Esophagus muscularis mucosa (tissue), 4 donors: ENCODE results near the gene SERINC2. TPM values are rescaled to one million over a fixed set of nuclear protein-coding genes. Genes with fewer than 3 reads are reported as not detected.

Experiments used
- DNase-seq: peaks from one replicate; pipeline ENCODE4 v3.0.0-alpha.2; 2017; ENCODE audit errors: extremely low spot score
- H3K27ac ChIP-seq, 4 donors: fragments of 200-600 bp; sonication (generic); replicated peaks in 1 of 4; 1 replicate in 3 of 4; 2 replicates in 1 of 4; pipeline ENCODE4 v1.5.1; 2016 to 2019; ENCODE audit warnings: mild to moderate bottlenecking in 1 of 4
- H3K27me3 ChIP-seq, 4 donors: fragments of 200-600 bp; sonication (generic); one replicate each; pipeline versions ENCODE4 v1.5.1 to v1.6.0; 2016 to 2019
- H3K36me3 ChIP-seq, 4 donors: fragments of 200-600 bp; sonication (generic); one replicate each; pipeline ENCODE4 v1.5.1; 2016 to 2019
- H3K4me1 ChIP-seq, 4 donors: fragments of 200-600 bp; sonication (generic); one replicate each; pipeline ENCODE4 v1.5.1; 2016 to 2019
- H3K4me3 ChIP-seq, 4 donors: fragments of 200-600 bp; sonication (generic); 1 replicate in 2 of 4; 2 replicates in 2 of 4; pipeline ENCODE4 v1.5.1; 2016 to 2019; ENCODE audit warnings: mild to moderate bottlenecking in 4 of 4, moderate library complexity in 1 of 4
- H3K9me3 ChIP-seq, 4 donors: fragments of 200-600 bp; sonication (generic); 1 replicate in 3 of 4; 2 replicates in 1 of 4; pipeline ENCODE4 v1.5.1; 2016 to 2019
- CTCF ChIP-seq, 3 experiments: fragments of 200-600 bp in 2 of 3; fragments of 450-650 bp in 1 of 3; sonication (generic) in 2 of 3; IDR thresholded peaks; one replicate each; pipeline ENCODE4 v1.5.1; 2017 to 2019; ENCODE audit warnings: antibody characterized with exemption in 3 of 3, mild to moderate bottlenecking in 2 of 3, moderate library complexity in 1 of 3
- EP300 ChIP-seq: sonication (generic); formaldehyde crosslinking; IDR thresholded peaks from one replicate; pipeline ENCODE4 v1.6.1; 2017; ENCODE audit warnings: antibody characterized with exemption
- POLR2A ChIP-seq: fragments of 450-650 bp; IDR thresholded peaks from one replicate; pipeline ENCODE4 v1.6.1; 2017; ENCODE audit warnings: antibody characterized with exemption, moderate library complexity, mild to moderate bottlenecking, low read depth
- POLR2AphosphoS5 ChIP-seq, 2 donors: sonication (generic); formaldehyde crosslinking; IDR thresholded peaks; one replicate each; pipeline ENCODE4 v1.6.1; 2017; ENCODE audit warnings: antibody characterized with exemption in 2 of 2
- WGBS: methylation state at CpG from one replicate; pipeline ENCODE4 v1.1.5; 2018; 5-methylcytosine and 5-hydroxymethylcytosine counted together
- intact Hi-C: fragments of 100-400 bp; cut with DNase I; formaldehyde crosslinking; loops from one replicate; pipeline ENCODE4 v1.15.1; 2023
- total RNA-seq, 4 donors: library from RNA; depleted of rRNA; stranded (reverse); fragments of >200 nt; gene quantifications; one replicate each; pipeline versions ENCODE4 v1.1.0 to v1.2.1, GENCODE V29; 2016

SERINC2 gene
- total RNA-seq, 4 donors from 2014 or later, result 1.7 to 4.0 (median 2.8) TPM

- TF ChIP-seq POLR2AphosphoS5 (IDR thresholded peaks at IDR 0.05), result no peak
- TF ChIP-seq EP300, result no peak
- no peak for TF ChIP-seq CTCF (IDR thresholded peaks at IDR 0.05)
- TF ChIP-seq POLR2A, result no peak
- Histone ChIP-seq H3K36me3 (no peaks in the 10 kb centered on the region), H3K4me1 (no peaks in the 10 kb centered on the region), H3K27ac (no peak overlapping the region), H3K27me3 (no peaks in the 10 kb centered on the region), H3K9me3 (peaks cover 0 to 9% (median 0%) of the 10 kb centered on the region in 4 donors), H3K4me3 (no peak overlapping the region)
- 88% methylated on average over 10 of the region's 10 CpGs for WGBS
- no peak for DNase-seq
- intact Hi-C loops, result no loop called here
Observed at GRCh38 chr1:31441970-31442647, 29.1 kb downstream of the SERINC2 start.

GRCh38 chr1:31442648-31442994, 29.6 kb downstream of the SERINC2 start:
- no peak overlapping the region for H3K4me3 ChIP-seq
- 81% methylated on average over 4 of the region's 4 CpGs for WGBS

GRCh38 chr1:31443673-31444072, 30.7 kb downstream of the SERINC2 start:
- WGBS, result 94% methylated on average over 1 of the region's 1 CpG
- Histone ChIP-seq H3K4me3 (no peak overlapping the region), H3K4me1 (no peaks in the 10 kb centered on the region), H3K27me3 (no peaks in the 10 kb centered on the region), H3K36me3 (no peaks in the 10 kb centered on the region), H3K9me3 (peaks cover 0 to 9% (median 0%) of the 10 kb centered on the region in 4 donors), H3K27ac (no peak overlapping the region)
- DNase-seq, result no peak
- TF ChIP-seq EP300 (no peak), POLR2AphosphoS5 (IDR thresholded peaks at IDR 0.05) (no peak), CTCF (IDR thresholded peaks at IDR 0.05) (no peak), POLR2A (no peak)
- intact Hi-C loops, result no loop called here

More at GRCh38 chr1:31442648-31442994, 29.6 kb downstream of the SERINC2 start:
- no peak for TF ChIP-seq POLR2A
- no peak for TF ChIP-seq POLR2AphosphoS5 (IDR thresholded peaks at IDR 0.05)
- no peak for TF ChIP-seq CTCF (IDR thresholded peaks at IDR 0.05)
- TF ChIP-seq EP300, result no peak
- H3K9me3 ChIP-seq, result peaks cover 0 to 9% (median 0%) of the 10 kb centered on the region in 4 donors
- DNase-seq, result no peak
- H3K27me3 ChIP-seq, result no peaks in the 10 kb centered on the region
- intact Hi-C loops, result no loop called here
- H3K4me1 ChIP-seq, result no peaks in the 10 kb centered on the region
- no peak overlapping the region for H3K27ac ChIP-seq
- no peaks in the 10 kb centered on the region for H3K36me3 ChIP-seq

- Histone ChIP-seq H3K27ac (no peak overlapping the region), H3K9me3 (peaks cover 0 to 9% (median 0%) of the 10 kb centered on the region in 4 donors), H3K4me3 (no peak overlapping the region), H3K4me1 (no peaks in the 10 kb centered on the region), H3K36me3 (no peaks in the 10 kb centered on the region), H3K27me3 (no peaks in the 10 kb centered on the region)
- DNase-seq, result peak; percentile 88
- TF ChIP-seq POLR2AphosphoS5 (IDR thresholded peaks at IDR 0.05) (no peak), CTCF (IDR thresholded peaks at IDR 0.05) (no peak), EP300 (no peak), POLR2A (no peak)
- WGBS, result 78% methylated on average over 7 of the region's 8 CpGs
- intact Hi-C loops, result no loop called here
Observed at GRCh38 chr1:31444725-31445448, 31.9 kb downstream of the SERINC2 start.
